Measurements from ENCODE around the gene UBA5.
"Not testable (repeated sequence)": the region's sequence is repeated elsewhere in the genome, so short reads cannot be mapped to it uniquely, and the experiment has no call there.

Gene UBA5

GRCh38 chr3:132660052-132660810 is at the start of gene UBA5:
TSS of gene UBA5 (plus strand) at chr3:132660329. CDS start at chr3:132660538, 209 bp downstream.
- H3K4me3 ChIP-seq (ENCODE audit: control insufficient read depth, low read depth, low read length), result peak within 1 kb of the TSS; percentile 89
- DNase-seq (ENCODE audit: low read depth), result no peak
- no peak for TF ChIP-seq CTCF (IDR thresholded peaks at IDR 0.05; ENCODE audit: control insufficient read depth, insufficient read depth, low read depth, low read length, missing control alignments)

GRCh38 chr3:132615301-132615700 is 44.8 kb upstream of the UBA5 start:
- not testable (repeated sequence) for H3K4me3 ChIP-seq (ENCODE audit: control insufficient read depth, low read depth, low read length); DNase-seq (ENCODE audit: low read depth)

GRCh38 chr3:132615881-132616280 is 44.2 kb upstream of the UBA5 start:
- no peak for DNase-seq (ENCODE audit: low read depth)
- no peak for TF ChIP-seq CTCF (IDR thresholded peaks at IDR 0.05; ENCODE audit: control insufficient read depth, insufficient read depth, low read depth, low read length, missing control alignments)
- no peak overlapping the region for H3K4me3 ChIP-seq (ENCODE audit: control insufficient read depth, low read depth, low read length)

GRCh38 chr3:132616780-132617179 is 43.3 kb upstream of the UBA5 start:
- no peak for TF ChIP-seq CTCF (IDR thresholded peaks at IDR 0.05; ENCODE audit: control insufficient read depth, insufficient read depth, low read depth, low read length, missing control alignments)
- no peak for DNase-seq (ENCODE audit: low read depth)
- H3K4me3 ChIP-seq (ENCODE audit: control insufficient read depth, low read depth, low read length), result no peak overlapping the region

- DNase-seq (ENCODE audit: low read depth), result no peak
- H3K4me3 ChIP-seq (ENCODE audit: control insufficient read depth, low read depth, low read length), result no peak overlapping the region
- no peak for TF ChIP-seq CTCF (IDR thresholded peaks at IDR 0.05; ENCODE audit: control insufficient read depth, insufficient read depth, low read depth, low read length, missing control alignments)
These were observed 38.0 kb upstream of the UBA5 start for GRCh38 chr3:132622148-132622547.

- no peak for DNase-seq (ENCODE audit: low read depth)
- no peak overlapping the region for H3K4me3 ChIP-seq (ENCODE audit: control insufficient read depth, low read depth, low read length)
- no peak for TF ChIP-seq CTCF (IDR thresholded peaks at IDR 0.05; ENCODE audit: control insufficient read depth, insufficient read depth, low read depth, low read length, missing control alignments)
These were observed 37.4 kb upstream of the UBA5 start for GRCh38 chr3:132622761-132623160.

- no peak overlapping the region for H3K4me3 ChIP-seq (ENCODE audit: control insufficient read depth, low read depth, low read length)
- DNase-seq (ENCODE audit: low read depth), result no peak
- TF ChIP-seq CTCF (IDR thresholded peaks at IDR 0.05; ENCODE audit: control insufficient read depth, insufficient read depth, low read depth, low read length, missing control alignments), result no peak
These were observed 36.5 kb upstream of the UBA5 start for GRCh38 chr3:132623646-132624045.

Measured in AG09309 (cell line).